ENCODE data around the gene LRRTM2. TPM values are rescaled to one million over a fixed set of nuclear protein-coding genes. Genes with fewer than 3 reads are reported as not detected.

Gene LRRTM2
- total RNA-seq, 1 experiment from 2014 or later, result 1.6 TPM

DNA sequence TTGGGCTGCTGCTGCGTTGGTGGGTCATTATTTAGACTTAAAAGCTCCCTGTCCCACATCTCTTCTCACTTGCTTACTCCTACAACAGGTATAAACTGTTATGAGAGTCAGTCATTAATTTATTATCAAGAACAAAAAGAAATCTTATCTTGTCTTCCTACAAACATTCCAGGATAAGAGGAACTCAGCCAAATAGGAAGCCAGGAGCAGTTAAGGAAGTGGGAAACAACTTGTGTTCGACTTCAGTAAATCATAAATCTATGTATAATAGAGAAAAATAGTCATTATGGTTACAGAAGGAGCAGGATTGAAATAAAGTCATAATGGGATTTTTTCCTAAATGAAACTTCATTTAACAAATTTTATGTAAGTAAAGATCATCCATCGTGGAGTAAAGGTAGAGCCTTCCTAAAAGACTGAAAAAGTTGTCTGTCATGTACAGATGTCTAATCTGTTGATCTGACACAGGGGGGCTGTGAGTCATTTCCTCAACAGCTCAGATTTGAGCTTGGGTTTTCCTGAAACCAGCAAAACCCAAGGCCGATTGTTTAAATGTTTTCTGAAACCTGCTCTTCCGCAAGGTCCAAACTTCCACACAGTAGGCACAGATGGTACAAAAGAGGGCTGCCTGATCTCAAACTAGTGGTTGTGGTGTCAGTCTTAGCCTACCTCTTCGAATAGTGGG is 25.3 kb upstream of the LRRTM2 start:
- Histone ChIP-seq H3K4me1 (no peaks in the 10 kb centered on the region), H3K36me3 (peaks cover 13% of the 10 kb centered on the region; the same call in 1 of the 2 replicates), H3K9me3 (replicated peaks) (no peaks in the 10 kb centered on the region), H3K4me3 (no peak overlapping the region), H3K27me3 (no peaks in the 10 kb centered on the region), H3K27ac (no peak overlapping the region)
- no peak for DNase-seq

DNA sequence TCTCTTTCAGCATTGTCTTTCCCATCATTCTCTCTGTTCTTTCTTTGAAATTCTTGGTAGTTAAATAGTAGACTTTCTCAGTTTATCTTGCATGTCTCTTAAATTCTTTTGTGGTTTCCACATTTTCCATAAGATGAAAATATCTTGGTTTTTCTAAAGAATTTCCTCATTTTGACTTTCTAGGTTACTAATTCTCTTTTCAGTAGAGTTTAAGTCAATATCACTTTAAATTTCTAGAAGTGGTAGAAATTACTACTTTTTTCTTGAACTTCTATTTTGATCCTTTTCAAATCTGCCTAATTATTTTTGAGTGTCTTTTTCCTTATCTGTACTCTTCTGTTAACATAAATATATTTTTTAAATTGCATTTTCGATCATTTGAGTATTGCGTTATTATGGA is 23.6 kb upstream of the LRRTM2 start:
- H3K36me3 ChIP-seq, result peaks cover 5% of the 10 kb centered on the region; the same call in 1 of the 2 replicates
- DNase-seq, result no peak
- H3K27ac ChIP-seq, result no peak overlapping the region
- no peaks in the 10 kb centered on the region for H3K27me3 ChIP-seq
- no peak overlapping the region for H3K4me3 ChIP-seq
- no peaks in the 10 kb centered on the region for H3K9me3 ChIP-seq (replicated peaks)
- H3K4me1 ChIP-seq, result no peaks in the 10 kb centered on the region

DNA sequence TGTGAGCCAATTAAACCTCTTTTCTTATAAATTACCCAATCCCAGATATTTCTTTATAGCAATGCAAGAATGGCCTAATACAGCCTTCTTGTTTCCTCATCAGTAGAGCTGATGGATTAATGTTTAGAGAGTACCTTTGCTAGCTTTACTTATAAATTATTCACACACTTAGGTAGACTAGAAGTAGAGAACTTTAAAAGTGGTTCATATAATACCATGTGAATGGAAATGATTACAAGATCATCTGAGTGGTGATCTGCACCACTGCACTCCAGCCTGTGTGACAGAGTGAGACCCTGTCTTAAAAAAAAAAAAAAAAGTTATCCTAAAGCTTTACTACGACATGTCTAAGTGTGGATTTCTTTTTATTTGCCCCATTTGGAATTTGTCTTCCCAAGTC is 23.2 kb upstream of the LRRTM2 start:
- Histone ChIP-seq H3K4me1 (no peaks in the 10 kb centered on the region), H3K4me3 (no peak overlapping the region), H3K9me3 (replicated peaks) (no peaks in the 10 kb centered on the region), H3K27me3 (no peaks in the 10 kb centered on the region), H3K27ac (no peak overlapping the region), H3K36me3 (peaks cover 5% of the 10 kb centered on the region; the same call in 1 of the 2 replicates)
- no peak for DNase-seq

DNA sequence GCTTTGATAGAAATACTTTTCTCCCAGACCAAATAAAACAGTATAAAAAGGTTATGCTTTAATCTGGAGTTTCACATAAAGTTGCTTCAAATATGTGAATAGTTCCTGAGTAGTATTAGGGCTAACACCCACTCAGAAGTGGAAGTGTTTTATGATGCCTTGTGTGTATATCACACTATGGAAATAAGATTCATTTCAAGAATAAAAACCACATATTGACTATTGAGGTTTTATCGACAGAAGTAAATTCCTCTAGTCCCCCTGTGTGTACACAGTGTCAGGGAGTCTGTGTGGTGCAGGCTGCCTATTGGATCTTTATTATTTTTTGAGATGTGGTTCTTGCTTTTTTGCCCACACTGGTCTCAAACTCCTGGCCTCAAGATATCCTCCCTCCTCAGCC is 20.8 kb upstream of the LRRTM2 start:
- no peak overlapping the region for H3K27ac ChIP-seq

DNA sequence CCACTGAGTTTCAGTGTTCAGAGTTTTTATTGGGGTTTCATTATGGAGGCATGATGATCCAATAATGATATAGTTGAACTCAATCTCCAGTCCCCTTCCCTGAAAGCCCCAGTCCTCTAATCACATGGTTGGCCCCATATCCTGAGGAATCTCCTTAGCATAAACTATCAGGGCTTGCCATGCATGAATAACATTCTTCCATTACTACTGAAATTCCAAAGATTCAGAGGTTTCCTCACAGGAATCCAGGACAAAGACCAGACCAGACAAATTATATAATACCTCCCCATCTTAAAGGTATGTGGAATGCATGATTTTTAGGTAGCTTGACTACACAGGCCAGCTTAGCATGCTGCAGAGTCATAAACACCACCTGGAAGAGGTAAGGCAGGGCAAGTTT is 15.5 kb upstream of the LRRTM2 start:
- H3K27ac ChIP-seq, result no peak overlapping the region
- H3K4me3 ChIP-seq, result no peak overlapping the region
- H3K36me3 ChIP-seq, result peaks cover 29% of the 10 kb centered on the region
- peaks cover 13% of the 10 kb centered on the region for H3K9me3 ChIP-seq (replicated peaks)
- H3K4me1 ChIP-seq, result no peaks in the 10 kb centered on the region
- no peak for DNase-seq
- H3K27me3 ChIP-seq, result no peaks in the 10 kb centered on the region

More for the DNA sequence above, 20.8 kb upstream of the LRRTM2 start:
- Histone ChIP-seq H3K4me1 (no peaks in the 10 kb centered on the region), H3K9me3 (replicated peaks) (peaks cover 2% of the 10 kb centered on the region; the same call in 1 of the 2 replicates), H3K4me3 (no peak overlapping the region), H3K27me3 (no peaks in the 10 kb centered on the region), H3K36me3 (peaks cover 5% of the 10 kb centered on the region)
- DNase-seq, result no peak

DNA sequence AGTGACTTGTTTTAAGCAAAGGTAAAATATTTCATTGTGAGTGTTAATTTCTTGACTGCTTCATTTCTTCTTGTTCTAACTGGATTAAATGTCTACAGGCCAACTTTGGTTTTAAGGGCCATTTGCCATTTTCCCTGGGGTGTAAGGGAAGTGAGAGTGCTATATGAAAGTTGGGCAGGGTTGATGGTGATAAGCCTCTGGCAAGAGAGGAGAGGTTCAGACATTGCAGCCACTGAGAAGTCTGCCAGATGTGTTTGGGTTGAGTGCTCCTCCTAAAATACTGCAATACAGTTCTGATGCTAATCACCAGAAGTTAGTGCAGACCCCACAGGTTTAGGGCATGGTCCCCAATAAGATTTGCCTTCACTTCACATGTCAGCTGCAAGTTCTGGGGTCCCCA is 14.9 kb upstream of the LRRTM2 start:
- no peak overlapping the region for H3K27ac ChIP-seq
- peaks cover 13% of the 10 kb centered on the region for H3K9me3 ChIP-seq (replicated peaks)
- no peaks in the 10 kb centered on the region for H3K4me1 ChIP-seq
- H3K36me3 ChIP-seq, result peaks cover 29% of the 10 kb centered on the region
- no peak overlapping the region for H3K4me3 ChIP-seq
- no peak for DNase-seq
- no peaks in the 10 kb centered on the region for H3K27me3 ChIP-seq

DNA sequence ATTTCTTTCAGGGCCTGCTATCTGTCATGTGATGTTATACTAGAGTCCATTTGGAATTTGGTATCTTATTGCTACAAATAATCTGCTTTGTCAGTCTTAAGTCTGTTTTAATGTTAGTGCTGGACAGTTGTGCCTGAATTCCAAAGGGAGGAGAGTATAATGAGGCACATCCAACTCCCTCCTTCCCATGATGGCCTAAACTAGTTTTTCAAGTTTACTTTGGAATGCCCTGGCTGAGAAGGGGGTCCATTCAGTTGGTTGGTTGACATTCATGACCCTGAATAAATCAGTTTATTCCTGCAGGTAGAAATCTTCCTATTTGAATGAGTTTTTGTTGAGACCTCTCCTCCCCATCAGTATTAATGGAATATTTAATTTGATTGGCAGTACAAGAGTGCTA is 9.4 kb upstream of the LRRTM2 start:
- DNase-seq, result no peak
- H3K9me3 ChIP-seq (replicated peaks), result no peaks in the 10 kb centered on the region

DNA sequence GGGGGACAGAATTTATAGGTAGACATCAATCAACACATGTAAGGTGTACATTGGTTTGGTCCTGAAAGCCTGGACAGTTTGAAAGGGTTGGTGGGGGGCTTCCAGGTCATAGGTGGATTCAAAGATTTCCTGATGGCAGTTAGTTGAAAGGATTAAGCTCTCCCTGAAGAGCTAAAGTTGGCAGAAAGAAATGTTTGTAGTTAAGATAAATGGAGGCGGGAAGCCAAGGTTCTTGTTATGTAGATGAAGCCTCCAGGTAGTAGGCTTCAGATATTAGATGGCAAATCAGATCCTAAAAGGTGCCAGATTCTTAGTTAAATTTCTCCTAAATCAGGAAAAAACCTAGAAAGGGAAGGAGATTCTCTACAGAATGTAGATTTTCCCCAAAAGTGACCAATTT is 9.0 kb upstream of the LRRTM2 start:
- Histone ChIP-seq H3K4me3 (no peak overlapping the region), H3K4me1 (no peaks in the 10 kb centered on the region), H3K27ac (no peak overlapping the region), H3K27me3 (no peaks in the 10 kb centered on the region), H3K36me3 (peaks cover 10% of the 10 kb centered on the region), H3K9me3 (replicated peaks) (no peaks in the 10 kb centered on the region)
- DNase-seq, result no peak

More for the DNA sequence above, 9.4 kb upstream of the LRRTM2 start:
- Histone ChIP-seq H3K27me3 (no peaks in the 10 kb centered on the region), H3K27ac (no peak overlapping the region), H3K4me3 (no peak overlapping the region), H3K36me3 (peaks cover 13% of the 10 kb centered on the region), H3K4me1 (no peaks in the 10 kb centered on the region)

DNA sequence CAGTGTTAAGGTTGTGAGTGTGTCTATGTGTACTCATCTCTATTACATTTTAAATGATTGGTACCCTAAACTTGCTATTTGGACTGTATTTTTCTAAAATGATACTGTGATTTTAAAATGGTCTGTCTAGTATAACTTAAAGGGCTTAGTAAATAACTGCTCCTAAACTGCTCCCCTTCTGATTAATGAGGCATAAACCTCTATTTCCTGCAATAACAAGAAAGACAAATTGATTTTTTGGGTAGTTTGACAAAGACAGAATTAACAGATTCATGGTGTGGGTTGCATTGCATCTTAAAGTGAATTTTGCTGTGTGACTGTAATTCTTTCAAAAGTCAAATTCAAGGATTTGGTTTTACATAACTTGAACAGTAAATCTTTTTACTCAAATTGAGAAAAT is 8.1 kb upstream of the LRRTM2 start:
- no peaks in the 10 kb centered on the region for H3K4me1 ChIP-seq
- no peak overlapping the region for H3K27ac ChIP-seq
- H3K27me3 ChIP-seq, result no peaks in the 10 kb centered on the region
- H3K36me3 ChIP-seq, result peaks cover 3% of the 10 kb centered on the region
- no peaks in the 10 kb centered on the region for H3K9me3 ChIP-seq (replicated peaks)
- DNase-seq, result no peak
- no peak overlapping the region for H3K4me3 ChIP-seq

DNA sequence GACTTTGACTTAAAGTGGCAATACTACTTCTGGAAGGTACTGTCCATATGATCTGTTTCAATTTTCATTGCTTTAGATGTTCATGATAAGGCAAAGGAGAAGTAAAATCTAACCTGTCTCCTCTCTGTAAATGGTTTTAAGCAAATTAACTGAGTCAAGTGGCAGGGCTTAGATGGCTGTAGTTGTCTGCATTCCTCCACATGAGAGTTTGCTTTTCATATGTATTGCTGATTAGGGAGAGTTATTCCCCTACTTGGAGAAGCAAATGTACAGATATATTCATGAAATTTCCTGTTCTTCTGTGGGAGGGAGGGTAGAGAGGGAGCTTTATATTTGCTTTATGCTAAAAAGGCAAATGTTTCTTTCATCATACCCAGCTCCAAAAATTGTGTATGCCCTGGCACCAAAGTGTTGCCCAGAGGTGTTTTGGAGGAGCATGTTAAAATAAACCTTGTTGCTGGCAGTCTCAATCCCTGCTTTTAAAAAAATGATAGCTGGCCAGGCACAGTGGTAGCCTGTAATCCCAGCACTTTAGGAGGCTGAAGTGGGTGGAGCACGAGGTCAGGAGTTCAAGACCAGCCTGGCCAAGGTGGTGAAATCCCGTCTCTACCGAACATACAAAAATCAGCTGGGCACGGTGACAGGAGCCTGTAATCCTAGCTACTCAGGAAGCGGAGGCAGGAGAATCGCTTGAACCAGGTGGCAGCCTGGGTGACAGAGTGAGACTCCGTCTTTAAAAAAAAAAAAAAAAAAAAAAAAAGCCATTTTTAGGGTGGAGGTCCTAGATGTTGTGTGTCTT is 3.5 kb upstream of the LRRTM2 start:
- no peak overlapping the region for H3K27ac ChIP-seq
- DNase-seq, result no peak
- no peaks in the 10 kb centered on the region for H3K27me3 ChIP-seq
- no peaks in the 10 kb centered on the region for H3K36me3 ChIP-seq
- H3K9me3 ChIP-seq (replicated peaks), result no peaks in the 10 kb centered on the region
- no peaks in the 10 kb centered on the region for H3K4me1 ChIP-seq
- no peak overlapping the region for H3K4me3 ChIP-seq

DNA sequence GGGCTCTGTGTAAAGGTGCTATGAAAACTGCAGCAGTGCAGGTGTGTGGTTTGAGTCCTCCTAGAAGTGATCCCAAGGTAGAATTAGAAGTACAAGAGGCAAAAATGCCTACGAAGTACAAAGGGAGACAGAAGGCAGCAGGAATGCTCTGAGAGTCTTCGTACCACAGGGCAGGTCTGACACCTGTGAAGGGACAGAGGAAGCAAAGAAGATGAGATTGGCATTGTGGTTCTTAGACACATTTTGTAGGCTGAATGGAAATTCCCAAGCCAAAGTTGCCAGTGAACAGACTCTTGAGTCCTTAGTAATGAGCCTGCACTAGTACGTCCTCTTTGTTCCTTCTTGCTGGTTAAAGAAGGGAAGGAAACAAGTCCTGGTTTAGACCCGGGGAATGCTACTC is 1.7 kb upstream of the LRRTM2 start:
- Histone ChIP-seq H3K9me3 (replicated peaks) (no peaks in the 10 kb centered on the region), H3K27ac (no peak overlapping the region), H3K27me3 (no peaks in the 10 kb centered on the region), H3K4me3 (no peak overlapping the region), H3K4me1 (no peaks in the 10 kb centered on the region), H3K36me3 (no peaks in the 10 kb centered on the region)
- no peak for DNase-seq

DNA sequence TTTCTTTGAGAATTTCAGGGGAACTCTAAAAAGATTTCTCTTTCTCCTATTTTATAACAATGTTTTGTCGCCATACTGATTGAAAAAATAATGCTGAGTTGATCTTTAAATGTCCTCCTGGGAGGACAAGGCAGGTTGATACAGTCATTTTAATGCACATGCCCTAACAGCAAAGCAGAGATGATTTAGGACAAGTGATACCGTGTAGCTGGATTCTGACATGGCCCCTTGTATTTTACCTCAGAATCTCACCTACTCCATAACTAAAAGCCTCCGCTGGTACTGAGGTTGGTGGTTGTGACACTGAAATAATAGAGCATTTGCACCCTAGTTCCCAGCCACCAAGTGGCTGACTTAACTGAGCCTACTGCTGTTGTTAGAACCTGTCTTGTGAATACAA is 811 bp upstream of the LRRTM2 start:
- H3K4me1 ChIP-seq, result 0 out of 2 replicates have a peak, but pooled peaks cover 7% of the 10 kb centered on the region
- H3K4me3 ChIP-seq, result no peak overlapping the region
- no peaks in the 10 kb centered on the region for H3K9me3 ChIP-seq (replicated peaks)
- H3K36me3 ChIP-seq, result no peaks in the 10 kb centered on the region
- DNase-seq, result no peak
- no peaks in the 10 kb centered on the region for H3K27me3 ChIP-seq
- no peak overlapping the region for H3K27ac ChIP-seq

DNA sequence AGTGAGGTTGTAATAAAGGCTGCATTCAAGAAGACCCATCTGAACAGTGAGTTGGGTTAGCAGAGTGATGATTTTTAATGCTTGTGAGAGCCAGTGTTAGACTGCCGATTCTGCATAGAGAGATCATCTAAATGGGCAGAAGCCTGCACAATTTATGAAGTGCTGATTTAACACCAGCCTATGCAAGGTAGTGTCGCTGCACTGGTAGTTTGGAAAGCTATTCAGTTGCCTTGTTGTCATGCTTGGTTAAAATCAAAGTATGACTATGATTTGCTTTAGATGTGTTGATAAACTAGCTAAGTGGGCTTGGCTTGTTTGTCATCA is 379 bp upstream of the LRRTM2 start:
- peak overlapping the region; percentile 36; the same call in 1 of the 2 replicates for H3K27ac ChIP-seq

DNA sequence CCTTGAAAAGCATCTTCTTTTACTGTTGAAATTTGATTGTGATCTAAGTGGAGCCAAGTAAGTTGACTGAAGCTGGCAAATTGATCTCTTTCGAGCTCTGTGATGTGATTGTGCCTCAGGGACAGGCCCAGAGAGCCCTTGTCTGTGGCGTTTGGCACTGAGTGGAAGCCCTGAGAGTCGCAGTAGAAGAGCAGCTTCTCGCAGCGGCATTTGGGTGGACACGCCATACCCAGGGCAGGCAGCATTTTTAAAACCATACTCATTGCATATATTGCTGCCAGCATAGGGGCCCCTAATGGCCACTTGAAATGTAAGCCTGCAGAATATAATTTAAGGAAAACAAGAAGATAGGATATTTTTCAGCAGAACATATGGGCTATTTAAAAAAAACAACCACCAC is 894 bp downstream of the LRRTM2 start:
- H3K4me3 ChIP-seq, result peak overlapping the region; percentile 32; the same call in 1 of the 2 replicates
- H3K4me1 ChIP-seq, result 0 out of 2 replicates have a peak, but pooled peaks cover 7% of the 10 kb centered on the region
- H3K27me3 ChIP-seq, result no peaks in the 10 kb centered on the region
- H3K9me3 ChIP-seq (replicated peaks), result no peaks in the 10 kb centered on the region
- H3K27ac ChIP-seq, result 0 out of 2 replicates have a peak overlapping the region, but pooled peaks have one; percentile 36
- no peaks in the 10 kb centered on the region for H3K36me3 ChIP-seq
- no peak for DNase-seq

More for the DNA sequence above, 379 bp upstream of the LRRTM2 start:
- Histone ChIP-seq H3K9me3 (replicated peaks) (no peaks in the 10 kb centered on the region), H3K27me3 (no peaks in the 10 kb centered on the region), H3K4me3 (no peak overlapping the region), H3K4me1 (0 out of 2 replicates have a peak, but pooled peaks cover 7% of the 10 kb centered on the region), H3K36me3 (no peaks in the 10 kb centered on the region)
- no peak for DNase-seq

DNA sequence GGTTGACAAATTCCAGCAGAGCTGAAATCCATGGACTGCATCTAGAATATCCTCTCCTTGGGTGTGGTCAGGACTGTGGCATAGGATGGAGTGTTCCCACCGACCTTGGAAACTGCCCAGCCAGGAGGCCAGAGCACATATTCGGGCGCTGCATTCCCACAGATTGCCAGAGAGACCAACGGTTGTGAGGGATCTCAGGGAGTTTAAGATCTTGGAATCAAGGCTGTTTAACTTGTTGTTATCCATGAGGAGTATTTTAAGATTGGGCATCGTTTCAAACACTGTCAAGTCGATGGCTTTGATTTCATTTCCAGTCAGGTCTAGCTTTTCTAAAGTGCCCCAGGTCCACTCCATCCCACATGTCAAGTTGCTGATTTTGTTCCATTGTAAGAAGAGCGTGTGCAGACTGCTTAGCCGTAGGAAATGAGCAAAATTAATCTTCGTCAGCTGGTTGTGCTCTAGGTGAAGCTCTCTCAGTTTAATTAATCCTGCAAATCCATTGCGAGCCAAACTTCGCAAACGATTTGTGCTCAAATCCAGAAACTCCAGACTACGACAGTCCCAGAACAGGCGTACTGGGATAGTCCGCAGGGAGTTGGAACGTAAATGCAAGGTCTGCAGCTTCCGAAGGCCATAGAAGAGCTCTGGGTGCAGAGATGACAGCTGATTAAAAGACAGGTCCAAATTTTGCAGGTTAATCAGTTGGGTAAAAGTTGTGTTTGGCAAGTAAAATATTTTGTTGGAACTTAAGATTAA is 1.5 kb downstream of the LRRTM2 start:
- Histone ChIP-seq H3K27me3 (no peaks in the 10 kb centered on the region), H3K36me3 (no peaks in the 10 kb centered on the region), H3K9me3 (replicated peaks) (no peaks in the 10 kb centered on the region), H3K27ac (no peak overlapping the region), H3K4me1 (0 out of 2 replicates have a peak, but pooled peaks cover 7% of the 10 kb centered on the region), H3K4me3 (no peak overlapping the region)
- DNase-seq, result no peak
